ENCODE results near the gene BMP6.
A peak's percentile ranks its signal among the peaks of the same experiment; 100 is the strongest.

BMP6 gene

GRCh38 chr6:7773914-7774313 is 48.0 kb downstream of the BMP6 start:
- DNase-seq = no peak
- intact Hi-C loops (cut with DNase I) = no loop called here

GRCh38 chr6:7776509-7776908 is 50.6 kb downstream of the BMP6 start:
- no peak for DNase-seq
- intact Hi-C loops (cut with DNase I) = no loop called here

DNA sequence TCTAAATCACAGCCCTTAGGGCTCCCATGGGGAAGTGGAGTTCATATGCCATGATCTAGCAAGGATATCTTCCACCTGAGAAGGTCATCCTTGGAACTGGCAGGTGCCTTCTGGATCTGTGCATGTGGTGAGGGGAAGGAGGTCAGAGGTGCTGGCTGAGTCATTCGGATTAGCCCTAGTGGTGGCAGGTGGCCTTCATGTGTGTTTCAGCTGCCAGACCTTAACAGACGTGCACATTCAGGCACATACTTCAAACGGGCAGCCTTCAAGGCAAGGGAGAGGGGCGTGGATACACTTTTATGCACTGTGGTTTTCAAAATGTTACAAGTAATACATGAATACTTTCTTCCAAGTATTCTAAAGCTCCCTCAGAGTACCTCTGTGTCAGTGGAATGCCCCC is 51.2 kb downstream of the BMP6 start:
- intact Hi-C loops (cut with DNase I) = no loop called here
- DNase-seq = no peak

DNA sequence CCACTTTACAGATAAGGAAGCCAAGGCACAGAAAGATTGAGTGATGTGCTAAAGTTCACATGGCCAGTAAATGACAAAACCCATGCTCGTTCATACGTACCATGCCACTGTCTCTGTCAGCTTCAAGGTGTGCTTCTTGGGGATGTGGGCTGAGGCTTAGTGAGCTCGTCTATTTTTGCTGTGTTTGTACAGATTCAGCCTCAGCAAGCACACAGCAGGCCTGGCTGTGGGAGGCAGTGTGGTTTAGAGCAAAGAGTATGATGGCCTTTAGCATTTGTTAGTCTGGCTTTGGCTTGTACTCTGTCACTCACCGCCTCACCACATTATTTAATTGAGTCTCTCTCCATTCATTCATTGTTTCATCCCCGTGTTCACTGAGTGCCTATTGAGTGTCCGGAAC is 55.3 kb downstream of the BMP6 start:
- peak in 18 of 42 donors; percentile 3 to 67 (median 24) for DNase-seq
- intact Hi-C loops (cut with DNase I) = no loop called here

DNA sequence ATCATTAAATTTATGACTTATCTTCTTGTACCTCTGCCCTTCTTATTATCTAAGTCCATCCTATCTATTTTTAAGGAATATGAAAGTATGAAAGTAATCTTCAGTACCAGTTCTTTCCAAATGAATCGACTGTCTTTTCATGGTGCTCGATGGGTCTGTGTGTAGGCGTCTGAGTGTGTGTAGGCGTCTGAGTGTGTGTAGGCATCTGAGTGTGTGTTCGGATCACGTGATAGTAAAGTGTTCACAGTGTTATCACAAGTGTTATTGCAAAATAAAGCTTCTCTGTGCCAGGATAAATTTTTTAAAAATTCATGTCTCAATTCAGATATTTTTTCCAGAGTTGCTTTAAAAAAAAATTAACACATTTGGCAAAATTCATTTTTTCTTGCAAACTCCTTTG is 58.3 kb downstream of the BMP6 start:
- intact Hi-C loops (cut with DNase I) = no loop called here
- DNase-seq = peak in 39 of 42 donors; percentile 10 to 81 (median 45)

DNA sequence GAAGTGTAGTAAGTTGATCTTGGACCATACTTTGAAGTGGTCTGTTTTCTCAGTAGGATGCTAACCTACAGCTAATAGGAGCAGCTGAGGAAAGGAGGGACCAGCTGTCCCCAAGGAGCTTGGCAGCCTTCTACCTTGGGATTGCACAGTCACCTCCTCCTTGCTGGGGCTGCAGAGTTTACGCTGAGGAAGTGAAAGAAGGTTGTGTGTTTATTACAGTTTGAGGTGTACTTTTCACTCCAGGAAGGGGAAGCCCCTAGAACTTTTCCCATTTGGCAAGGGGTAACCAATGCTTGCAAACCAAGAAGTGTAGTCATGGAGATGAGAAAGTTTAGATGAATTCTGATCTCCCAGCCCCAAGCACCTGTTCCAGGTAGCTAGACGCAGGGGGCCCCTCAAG is 58.8 kb downstream of the BMP6 start:
- no peak for DNase-seq
- intact Hi-C loops (cut with DNase I) = no loop called here

DNA sequence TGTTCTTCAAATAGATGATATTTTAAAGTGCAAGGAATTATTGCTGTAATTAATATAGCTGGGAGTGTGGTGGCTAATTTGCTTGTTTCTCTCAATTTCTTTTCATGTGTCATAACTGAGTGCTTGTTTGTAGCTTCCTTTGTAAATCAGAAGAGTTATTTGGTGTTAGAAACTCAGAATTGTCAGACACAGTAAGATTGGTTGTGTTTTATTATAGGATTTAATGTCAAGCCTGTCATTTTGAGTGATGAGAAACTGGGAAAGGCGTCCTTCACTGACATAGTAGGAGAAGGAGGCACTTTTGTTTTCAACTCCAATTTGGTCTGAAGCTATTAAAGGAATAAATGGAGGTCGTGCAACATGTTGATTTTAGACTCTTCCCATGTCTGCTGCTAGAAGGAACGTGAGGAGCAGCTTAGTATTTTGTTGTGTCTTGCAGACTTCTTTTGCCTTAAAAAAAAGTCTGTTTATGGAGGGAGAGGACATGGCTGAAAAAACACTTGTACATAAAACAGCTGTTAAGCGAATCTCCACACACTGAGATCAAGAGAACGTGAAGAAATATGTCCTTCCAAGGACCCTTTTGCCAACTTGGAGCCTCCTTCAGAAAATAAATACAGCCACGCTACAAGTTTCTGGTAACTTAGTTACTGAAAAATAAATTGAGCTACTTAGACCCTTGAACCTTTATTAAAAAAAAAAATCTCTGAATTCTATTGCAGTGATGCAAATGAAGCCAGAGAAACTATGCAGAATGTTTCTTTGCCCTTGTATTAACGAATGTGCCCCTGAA is 59.5 kb downstream of the BMP6 start:
- intact Hi-C loops (cut with DNase I) = no loop called here
- DNase-seq = no peak

DNA sequence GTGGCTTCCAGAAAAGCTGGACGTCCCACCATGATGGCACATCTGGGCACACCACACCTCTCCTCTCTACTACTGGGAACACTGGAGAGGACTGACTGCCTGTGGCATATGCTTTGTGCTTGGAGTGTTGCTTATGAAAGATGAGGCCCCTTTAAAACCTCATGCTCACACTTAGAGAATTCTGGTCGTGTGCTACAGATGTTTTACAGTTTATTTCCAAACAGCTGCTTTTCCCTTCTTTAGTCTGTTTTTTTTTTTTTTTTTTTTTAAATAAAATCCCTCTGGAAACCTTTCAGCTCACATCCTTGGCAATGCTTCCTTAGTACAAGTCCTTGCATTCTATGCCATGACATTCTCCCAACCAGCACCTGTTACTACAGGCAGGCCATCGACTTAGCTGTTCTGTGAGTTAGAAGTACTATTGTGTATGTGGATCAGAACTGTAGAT is 60.3 kb downstream of the BMP6 start:
- intact Hi-C loops (cut with DNase I) = no loop called here
- DNase-seq = no peak

DNA sequence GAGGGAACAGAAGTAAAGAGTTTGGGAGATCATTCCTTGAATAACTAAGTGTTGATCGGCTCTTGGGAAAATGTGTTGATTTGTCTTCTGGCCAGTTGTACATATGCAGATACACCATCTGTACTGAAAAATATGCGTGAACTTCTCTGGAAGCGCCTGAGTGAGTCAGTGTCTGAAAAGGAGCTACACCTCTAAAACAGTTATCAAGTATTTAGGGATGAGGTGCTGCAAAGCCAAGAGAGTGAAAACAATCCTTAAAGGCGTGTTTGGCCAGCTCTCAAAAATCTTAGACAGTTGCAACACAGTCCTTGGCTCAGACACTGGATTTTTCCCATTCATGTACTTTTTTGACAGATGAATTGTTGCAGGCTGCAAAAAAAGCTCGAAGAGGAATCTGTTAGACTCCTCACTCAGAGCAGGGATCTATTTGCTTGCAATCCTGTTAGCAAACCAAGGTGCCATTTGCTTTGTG is 61.3 kb downstream of the BMP6 start:
- no peak for DNase-seq
- intact Hi-C loops (cut with DNase I) = no loop called here

- intact Hi-C loops (cut with DNase I) = no loop called here
- DNase-seq = no peak
These were observed 61.8 kb downstream of the BMP6 start for GRCh38 chr6:7787731-7788130.

GRCh38 chr6:7794509-7794908 is 68.6 kb downstream of the BMP6 start:
- no peak for DNase-seq
- intact Hi-C loops (cut with DNase I) = no loop called here

DNA sequence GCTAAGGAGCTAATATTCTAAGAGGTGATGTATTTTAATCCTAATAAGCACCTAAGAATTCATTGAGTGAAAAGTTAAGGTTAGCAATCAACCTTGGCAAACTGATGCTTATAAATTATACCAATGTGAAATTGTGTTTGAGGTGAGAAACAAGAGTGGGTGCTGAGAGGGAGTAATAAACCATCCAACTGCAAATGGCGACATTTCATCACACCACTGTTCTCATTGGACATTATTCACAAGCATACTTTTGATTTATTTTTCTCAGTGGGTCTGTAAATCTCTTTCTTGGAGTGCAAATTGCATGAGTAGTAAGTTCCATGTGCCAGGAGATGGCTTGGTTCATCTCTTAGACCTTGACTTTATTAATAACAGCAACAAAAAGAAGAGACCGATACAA is 71.5 kb downstream of the BMP6 start:
- DNase-seq = no peak
- intact Hi-C loops (cut with DNase I) = no loop called here

GRCh38 chr6:7798751-7799150 is 72.9 kb downstream of the BMP6 start:
- DNase-seq = no peak
- intact Hi-C loops (cut with DNase I) = no loop called here

GRCh38 chr6:7802662-7803061 is 76.8 kb downstream of the BMP6 start:
- DNase-seq = no peak
- intact Hi-C loops (cut with DNase I) = no loop called here

DNA sequence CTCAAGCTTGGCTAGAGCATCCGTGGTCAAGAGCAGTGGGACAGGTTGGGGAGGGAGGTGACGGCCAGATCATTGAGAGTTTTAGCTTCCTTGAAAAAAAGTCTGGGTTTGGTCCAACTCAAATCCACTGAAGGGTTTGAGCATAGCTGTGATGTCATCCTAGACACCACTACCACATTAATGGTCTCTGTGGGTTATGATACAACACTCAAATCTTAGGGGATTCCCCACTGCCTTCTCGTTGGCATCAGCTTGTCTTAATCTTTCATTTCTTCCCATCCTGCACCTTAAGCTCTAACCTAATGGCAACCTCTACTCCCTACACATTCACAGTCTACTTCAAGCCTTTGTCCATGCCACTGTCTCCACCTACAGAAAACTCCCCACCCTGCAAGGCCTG is 77.3 kb downstream of the BMP6 start:
- intact Hi-C loops (cut with DNase I) = no loop called here
- DNase-seq = no peak

DNA sequence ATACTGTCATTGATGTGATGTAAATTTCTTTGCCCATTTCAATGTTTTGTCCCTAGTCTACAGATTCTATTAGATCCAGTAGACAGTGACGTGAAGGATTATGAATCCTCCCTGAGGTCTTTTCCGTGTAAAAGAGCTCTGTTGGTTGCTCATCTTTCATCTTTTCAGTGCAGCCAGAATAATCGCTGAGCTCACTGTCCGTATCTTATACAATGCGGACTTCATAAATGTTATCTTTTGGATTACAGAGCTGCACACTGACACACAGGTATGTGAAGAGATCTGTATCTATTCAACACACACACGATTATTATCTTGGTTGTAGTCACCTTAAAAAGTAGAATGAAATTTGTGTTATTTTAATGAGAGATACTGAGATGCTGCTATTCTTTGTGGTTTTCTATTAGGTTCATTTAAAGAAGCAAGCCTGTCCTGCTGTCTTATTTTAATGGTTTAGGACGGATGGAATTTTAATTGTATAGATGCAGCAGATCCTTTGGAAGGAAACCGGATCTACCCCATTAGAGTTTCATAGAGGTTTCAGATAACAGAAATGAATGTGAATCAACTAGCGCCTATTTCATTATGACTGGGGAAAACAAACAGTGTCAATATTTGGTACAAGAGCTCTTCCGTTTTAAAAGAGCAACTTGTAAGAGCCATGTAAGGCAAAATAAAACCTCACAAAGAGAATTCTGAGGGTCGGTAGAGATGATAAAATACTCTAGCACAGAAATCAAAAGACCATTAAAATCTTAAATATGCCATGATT is 79.4 kb downstream of the BMP6 start:
- intact Hi-C loops (cut with DNase I) = no loop called here
- DNase-seq = no peak

DNA sequence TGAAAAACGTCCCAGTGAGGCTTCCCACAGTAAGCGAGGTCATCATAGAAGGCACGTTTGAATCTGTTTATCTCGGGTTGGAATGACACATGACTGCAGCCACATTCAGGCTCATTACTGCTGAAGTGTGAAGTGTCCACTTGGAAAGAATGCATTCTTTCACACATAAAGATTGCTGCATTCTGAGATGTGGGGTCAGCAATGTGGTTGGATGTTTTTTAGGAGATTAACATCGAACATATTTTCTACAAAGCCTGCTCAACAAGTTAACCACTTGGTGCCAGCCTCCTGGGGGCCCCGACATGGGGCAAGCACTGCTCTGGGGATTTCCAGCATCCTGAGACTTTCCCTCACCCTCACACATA is 79.9 kb downstream of the BMP6 start:
- no peak for DNase-seq
- intact Hi-C loops (cut with DNase I) = no loop called here

DNA sequence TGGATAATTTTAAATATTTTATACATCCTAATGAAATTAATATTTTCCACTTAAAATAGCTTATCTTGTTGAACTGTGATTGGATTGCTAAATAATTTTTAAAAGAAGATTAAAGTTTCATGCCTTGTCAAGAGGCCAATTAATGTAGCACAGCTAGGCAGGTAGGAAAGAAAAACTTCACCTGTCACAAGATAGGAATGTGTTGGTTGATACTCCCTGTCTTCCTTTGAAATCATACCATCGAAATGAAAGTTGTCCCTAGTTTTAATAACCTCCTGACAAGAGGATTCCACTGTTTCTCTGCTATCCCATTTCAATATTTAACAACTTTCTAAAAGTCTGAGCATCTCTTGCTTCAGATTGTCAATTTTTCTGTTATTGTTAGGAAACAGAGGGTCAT is 80.8 kb downstream of the BMP6 start:
- intact Hi-C loops (cut with DNase I) = no loop called here
- no peak for DNase-seq

DNA sequence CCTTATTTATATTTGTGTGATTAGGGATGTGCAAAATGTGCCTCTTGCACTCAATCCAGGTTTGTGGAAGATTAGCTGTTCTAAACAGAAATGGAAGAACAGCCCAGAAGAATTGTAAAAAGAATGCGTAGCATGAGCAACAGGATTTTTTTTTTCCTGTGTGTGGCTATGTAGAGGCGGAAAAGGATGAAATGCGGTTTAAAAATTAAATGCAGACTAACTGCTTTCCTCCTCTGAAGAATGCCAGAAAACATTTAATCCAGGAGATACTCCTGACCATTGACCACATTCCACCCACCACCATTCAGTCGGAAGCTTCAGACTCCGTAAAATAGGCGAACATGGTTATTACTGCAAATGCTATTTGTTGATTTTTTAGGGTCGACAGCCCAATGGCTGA is 83.4 kb downstream of the BMP6 start:
- intact Hi-C loops (cut with DNase I) = no loop called here
- DNase-seq = no peak

GRCh38 chr6:7811441-7811840 is 85.5 kb downstream of the BMP6 start:
- intact Hi-C loops (cut with DNase I) = no loop called here

GRCh38 chr6:7812623-7813022 is 86.7 kb downstream of the BMP6 start:
- no peak for DNase-seq
- intact Hi-C loops (cut with DNase I) = no loop called here

More at GRCh38 chr6:7811441-7811840, 85.5 kb downstream of the BMP6 start:
- DNase-seq = no peak
